IPS-20b (cell line): ENCODE measurements around the gene ZNF883.
A peak's percentile ranks its signal among the peaks of the same experiment; 100 is the strongest.
"Not testable (repeated sequence)": the region's sequence is repeated elsewhere in the genome, so short reads cannot be mapped to it uniquely, and the experiment has no call there.

Experiments
- H3K27ac ChIP-seq: one replicate; pipeline ENCODE4 v1.5.1; 2013; ENCODE audit warnings: low read length
- H3K27me3 ChIP-seq: 2 replicates; pipeline ENCODE4 v1.6.1; 2013; ENCODE audit warnings: mild to moderate bottlenecking, low read length, inconsistent platforms; ENCODE audit not compliant: insufficient read depth
- H3K36me3 ChIP-seq: 2 replicates; pipeline ENCODE4 v1.6.1; 2013; ENCODE audit warnings: low read depth, mild to moderate bottlenecking, inconsistent platforms, low read length, moderate library complexity; ENCODE audit not compliant: insufficient read depth
- H3K4me1 ChIP-seq: 2 replicates; pipeline ENCODE4 v1.6.1; 2013; ENCODE audit warnings: mild to moderate bottlenecking, control low read depth, inconsistent platforms, low read length, moderate library complexity; ENCODE audit not compliant: insufficient read depth
- H3K4me3 ChIP-seq: 2 replicates; pipeline ENCODE4 v1.5.1; 2013; ENCODE audit warnings: mild to moderate bottlenecking, low read length, inconsistent platforms
- H3K9ac ChIP-seq: 2 replicates; pipeline ENCODE4 v1.6.1; 2013; ENCODE audit warnings: low read depth, mild to moderate bottlenecking, inconsistent platforms, low read length, moderate library complexity
- H3K9me3 ChIP-seq: 2 replicates; pipeline ENCODE4 v1.6.1; 2013; ENCODE audit warnings: mild to moderate bottlenecking, low read depth, low read length, inconsistent platforms; ENCODE audit not compliant: insufficient read depth

Gene ZNF883

DNA sequence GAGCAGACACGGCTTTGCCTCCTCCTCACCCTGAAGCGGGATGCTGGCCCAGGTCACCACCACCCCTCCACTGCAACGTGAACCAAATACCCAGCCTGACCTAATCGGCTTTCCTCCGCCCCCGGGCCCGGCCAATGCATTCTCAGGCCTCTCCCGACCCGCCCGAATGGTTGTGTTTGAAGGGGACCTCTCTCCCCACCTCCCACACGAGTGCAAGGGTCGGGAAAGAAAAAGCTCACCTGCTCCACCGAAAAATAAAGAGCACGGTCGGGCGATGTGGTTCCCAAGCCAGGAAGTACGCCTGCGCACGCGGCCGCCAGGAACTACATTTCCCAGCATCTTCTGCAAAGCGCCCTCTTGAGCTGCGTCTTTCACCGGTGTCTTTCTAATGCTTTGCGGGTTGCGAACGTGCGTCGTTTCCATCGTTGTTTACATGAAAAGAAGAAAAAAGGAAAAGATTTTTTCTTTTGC is at the start of gene ZNF883:
ZNF883 (minus strand) TSS at position 282 of the 471 bp plus-strand sequence.
- H3K36me3 ChIP-seq = peaks cover 10% of the 10 kb centered on the region; the same call in 1 of the 2 replicates
- no peaks in the 10 kb centered on the region for H3K4me1 ChIP-seq
- H3K27me3 ChIP-seq = no peaks in the 10 kb centered on the region
- peak within 1 kb of the TSS; percentile 70; the same call in 1 of the 2 replicates for H3K9ac ChIP-seq
- no peak within 1 kb of the TSS for H3K27ac ChIP-seq
- H3K4me3 ChIP-seq = peak within 1 kb of the TSS; percentile 81
- peaks cover 25% of the 10 kb centered on the region; the same call in 1 of the 2 replicates for H3K9me3 ChIP-seq

DNA sequence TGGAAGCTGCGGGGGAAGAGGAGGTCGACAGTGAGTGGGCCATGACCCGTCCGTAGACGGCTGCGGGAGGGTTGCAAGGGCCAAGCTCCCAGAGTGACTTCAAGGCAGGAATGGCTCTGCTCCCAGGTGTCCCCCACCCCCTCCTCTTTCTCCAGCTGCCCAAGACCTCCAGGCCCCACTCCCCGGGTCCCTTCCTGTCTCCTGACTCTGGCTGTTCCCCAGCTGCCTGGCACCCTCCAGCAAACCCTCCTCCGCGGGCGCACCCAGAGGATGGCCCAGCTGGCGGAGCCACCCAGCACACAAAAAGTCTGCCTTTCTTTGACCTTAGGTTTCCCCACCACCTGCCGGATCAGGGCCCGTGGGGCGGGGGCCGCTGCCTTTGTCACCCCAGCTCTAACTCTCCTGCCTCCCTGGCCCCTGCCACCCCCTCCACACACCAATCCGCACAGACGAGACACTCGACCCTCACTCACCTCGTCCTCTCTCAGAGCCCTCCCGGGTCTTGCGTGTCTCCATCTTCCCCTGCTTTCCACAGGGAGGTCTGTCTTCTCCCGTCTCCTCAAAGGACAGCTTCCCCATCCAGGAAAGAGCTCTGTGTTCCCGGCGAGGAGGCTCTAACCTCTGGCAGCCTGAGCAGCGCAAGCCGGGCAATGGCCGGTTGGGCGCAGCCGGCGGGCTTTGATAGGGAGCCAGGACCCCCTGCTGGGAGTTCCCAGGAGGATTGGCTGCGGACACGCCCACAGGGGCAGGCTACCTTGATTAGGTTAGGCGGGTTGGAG is 49.3 kb upstream of the ZNF883 start:
- not testable (repeated sequence) for H3K9ac ChIP-seq, H3K27ac ChIP-seq, H3K36me3 ChIP-seq, H3K4me3 ChIP-seq, H3K4me1 ChIP-seq
- Histone ChIP-seq H3K9me3 (peaks cover 12% of the 10 kb centered on the region), H3K27me3 (peaks cover 53% of the 10 kb centered on the region; the same call in 1 of the 2 replicates)

DNA sequence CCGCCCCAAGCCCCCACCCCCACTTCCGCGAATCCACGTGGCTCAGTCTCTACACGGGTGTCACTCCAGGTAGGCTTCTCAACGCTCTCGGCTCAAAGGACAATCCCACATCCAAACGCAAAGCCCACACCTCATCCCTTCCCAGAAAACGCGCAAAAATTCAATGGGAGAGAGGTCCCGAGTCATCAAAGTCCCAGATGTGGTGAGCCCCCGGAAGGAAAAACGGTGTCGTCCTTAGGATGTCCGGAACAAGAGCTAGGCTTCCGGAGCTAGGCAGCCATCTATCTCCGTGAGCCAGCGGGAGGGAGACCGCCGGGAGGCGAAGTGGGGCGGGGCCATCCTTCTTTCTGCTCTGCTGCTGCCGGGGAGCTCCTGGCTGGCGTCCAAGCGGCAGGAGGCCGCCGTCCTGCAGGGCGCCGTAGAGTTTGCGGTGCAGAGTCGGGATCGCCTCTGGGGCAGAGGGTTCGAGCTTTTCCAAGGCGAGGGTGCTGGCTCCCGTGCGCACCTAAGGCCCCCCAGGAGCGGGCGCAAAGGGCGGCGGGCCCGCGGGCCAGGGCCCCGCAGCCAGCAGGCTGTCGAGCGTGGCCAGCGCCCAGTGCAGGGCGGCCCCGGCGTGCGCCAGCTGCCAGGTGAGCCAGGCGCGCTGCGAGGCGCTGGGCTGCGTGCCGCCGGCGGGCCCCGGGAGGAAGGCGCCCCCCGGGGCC is 47.7 kb upstream of the ZNF883 start:
- Histone ChIP-seq H3K27me3 (peaks cover 53% of the 10 kb centered on the region; the same call in 1 of the 2 replicates), H3K9me3 (peaks cover 16% of the 10 kb centered on the region)
- H3K36me3 ChIP-seq, H3K4me3 ChIP-seq, H3K9ac ChIP-seq, H3K27ac ChIP-seq, H3K4me1 ChIP-seq: not testable (repeated sequence)

DNA sequence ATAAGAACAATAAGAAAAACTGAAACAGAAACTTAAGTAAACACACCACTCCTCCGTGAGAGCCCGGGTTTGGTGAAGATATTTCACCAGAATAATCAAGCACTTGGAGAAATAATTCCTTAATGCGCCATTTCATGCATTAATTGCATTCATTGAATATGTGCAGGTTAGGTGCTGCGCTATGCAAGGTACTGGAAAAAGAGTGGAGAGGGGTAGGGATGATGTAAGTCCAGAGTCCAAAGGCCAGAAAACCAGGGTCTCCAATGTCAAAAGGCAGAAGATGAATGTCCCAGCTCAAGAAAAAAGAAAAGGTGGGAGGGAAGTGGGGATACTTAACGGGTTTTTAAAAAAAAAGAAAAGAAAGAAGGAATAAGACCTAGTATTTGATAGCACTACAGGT is 45.2 kb upstream of the ZNF883 start:
- Histone ChIP-seq H3K9ac (no peak overlapping the region), H3K4me3 (peak overlapping the region; percentile 93), H3K36me3 (no peaks in the 10 kb centered on the region; the same call in 1 of the 2 replicates), H3K27me3 (peaks cover 41% of the 10 kb centered on the region; the same call in 1 of the 2 replicates), H3K9me3 (peaks cover 41% of the 10 kb centered on the region), H3K4me1 (peaks cover 5% of the 10 kb centered on the region; the same call in 1 of the 2 replicates), H3K27ac (no peak overlapping the region)

DNA sequence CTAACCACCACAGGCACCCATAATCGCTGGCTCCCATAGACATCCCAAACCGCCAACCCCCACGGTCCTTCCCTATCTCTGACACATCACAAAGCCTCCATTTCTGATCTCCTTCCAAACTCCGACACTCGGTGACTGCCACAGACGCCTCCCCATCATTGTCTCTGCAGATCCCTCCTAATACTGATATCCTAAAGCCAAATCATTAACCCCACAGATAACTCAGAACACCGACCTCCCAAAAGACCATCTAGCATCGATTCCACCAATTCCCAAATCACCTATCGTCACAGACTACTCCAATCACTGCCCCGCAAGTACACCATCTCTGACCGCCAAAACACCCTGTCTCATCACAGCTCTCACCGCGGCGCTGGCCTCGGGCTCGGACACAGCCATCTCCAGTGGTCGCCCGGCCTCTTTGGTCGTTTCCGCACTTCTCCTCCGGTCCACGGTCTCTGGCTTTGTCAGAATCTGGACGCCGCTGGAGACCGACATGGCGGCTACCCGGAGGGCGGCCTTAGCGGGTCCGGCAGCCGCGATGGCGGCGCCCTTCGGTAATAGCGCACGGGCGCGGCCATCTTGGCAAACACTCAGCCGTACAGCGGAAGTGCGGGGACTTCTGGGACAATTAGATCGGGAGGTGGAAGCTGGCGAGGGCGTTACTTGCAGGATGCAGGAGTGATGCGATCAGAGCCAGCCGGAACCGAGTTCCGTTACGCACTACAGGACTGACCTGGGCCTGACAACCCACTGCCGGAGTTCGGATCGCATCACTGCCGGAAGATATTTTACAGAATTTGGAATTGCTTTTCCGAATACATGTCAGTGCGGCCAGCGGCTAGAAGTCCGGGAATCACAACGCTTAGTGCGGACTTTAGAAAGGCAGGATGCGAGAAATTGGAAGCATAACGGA is 44.5 kb upstream of the ZNF883 start, which contains the start of gene ZFP37:
ZFP37 (minus strand) TSS at position 534 of the 916 bp plus-strand sequence; CDS start at position 498, 36 bp downstream.
- Histone ChIP-seq H3K4me3 (peak within 1 kb of the TSS; percentile 93), H3K9ac (peak within 1 kb of the TSS; percentile 90), H3K36me3 (no peaks in the 10 kb centered on the region; the same call in 1 of the 2 replicates), H3K9me3 (peaks cover 49% of the 10 kb centered on the region), H3K4me1 (peaks cover 5% of the 10 kb centered on the region; the same call in 1 of the 2 replicates), H3K27ac (no peak within 1 kb of the TSS), H3K27me3 (peaks cover 34% of the 10 kb centered on the region; the same call in 1 of the 2 replicates)

DNA sequence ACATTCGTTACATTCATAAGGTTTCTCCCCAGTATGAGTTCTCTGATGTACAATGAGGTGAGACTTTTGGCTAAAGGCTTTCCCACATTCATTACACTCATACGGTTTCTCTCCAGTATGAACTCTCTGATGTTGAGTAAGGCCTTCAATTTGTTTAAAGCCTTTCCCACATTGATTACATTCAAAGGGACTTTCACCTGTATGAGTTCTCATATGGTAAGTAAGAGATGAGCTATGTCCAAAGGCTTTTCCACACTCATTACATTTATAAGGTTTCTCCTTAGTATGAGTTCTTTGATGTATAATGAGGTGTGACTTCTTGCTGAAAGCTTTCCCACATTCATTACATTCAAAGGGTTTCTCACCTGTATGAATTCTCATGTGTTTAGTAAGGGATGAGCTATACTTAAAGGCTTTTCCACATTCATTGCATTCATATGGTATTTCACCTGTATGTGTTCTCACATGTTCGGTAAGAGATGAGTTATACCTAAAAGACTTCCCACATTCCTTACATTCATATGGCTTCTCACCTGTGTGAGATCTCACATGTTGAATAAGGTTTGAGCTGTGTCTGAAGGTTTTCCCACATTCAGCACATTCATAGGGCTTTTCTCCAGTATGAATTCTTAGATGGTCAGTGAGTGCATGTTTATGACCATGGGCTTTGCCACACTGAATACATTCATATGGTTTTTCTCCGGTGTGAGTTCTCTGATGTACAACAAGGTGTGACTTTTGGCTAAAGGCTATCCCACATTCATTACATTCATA is 31.1 kb upstream of the ZNF883 start:
- peaks cover 95% of the 10 kb centered on the region for H3K9me3 ChIP-seq
- no peak overlapping the region for H3K9ac ChIP-seq
- no peak overlapping the region for H3K27ac ChIP-seq

DNA sequence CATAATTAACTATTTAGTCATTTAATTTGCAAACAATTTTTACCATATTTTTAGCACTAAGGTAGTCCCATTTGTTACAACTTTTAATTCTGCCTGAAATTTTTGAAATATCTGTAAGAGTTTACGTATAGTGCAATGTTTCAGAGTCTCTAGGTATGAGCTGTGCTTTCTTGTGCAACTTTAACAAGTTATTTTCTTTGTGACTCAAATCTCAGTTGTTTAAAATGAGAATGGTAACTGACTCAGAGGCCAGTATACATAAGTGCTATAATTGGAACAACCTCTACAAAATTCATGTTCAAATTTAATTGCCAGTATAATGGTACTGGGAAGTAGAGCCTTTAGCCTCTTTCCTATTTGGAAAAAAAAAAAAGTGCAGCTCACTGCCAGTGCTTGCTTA is 14.2 kb upstream of the ZNF883 start:
- no peaks in the 10 kb centered on the region for H3K4me1 ChIP-seq
- no peaks in the 10 kb centered on the region for H3K36me3 ChIP-seq
- H3K27ac ChIP-seq = no peak overlapping the region
- no peaks in the 10 kb centered on the region for H3K27me3 ChIP-seq
- H3K9ac ChIP-seq = no peak overlapping the region
- H3K4me3 ChIP-seq = no peak overlapping the region
- H3K9me3 ChIP-seq = peaks cover 81% of the 10 kb centered on the region

More for the DNA sequence above, 31.1 kb upstream of the ZNF883 start:
- peaks cover 61% of the 10 kb centered on the region for H3K36me3 ChIP-seq
- no peaks in the 10 kb centered on the region for H3K27me3 ChIP-seq
- no peak overlapping the region for H3K4me3 ChIP-seq
- H3K4me1 ChIP-seq = no peaks in the 10 kb centered on the region

DNA sequence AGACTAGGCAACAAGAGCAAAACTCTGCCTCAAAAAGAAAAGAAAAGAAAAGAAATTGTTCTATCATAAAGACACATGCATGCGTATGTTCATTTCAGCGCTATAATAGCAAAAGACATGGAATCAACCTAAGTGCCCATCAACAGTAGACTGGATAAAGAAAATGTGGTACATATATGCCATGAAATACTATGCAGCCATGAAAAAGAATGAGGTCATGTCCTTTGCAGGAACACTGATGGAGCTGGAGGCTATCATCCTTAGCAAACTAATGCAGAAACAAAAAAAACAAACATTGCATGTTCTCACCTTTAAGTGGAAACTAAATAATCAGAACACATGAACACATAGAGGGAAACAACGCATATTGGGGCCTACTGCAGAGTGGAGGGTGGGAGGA is 6.3 kb upstream of the ZNF883 start:
- Histone ChIP-seq H3K27me3 (no peaks in the 10 kb centered on the region), H3K36me3 (no peaks in the 10 kb centered on the region), H3K9ac (no peak overlapping the region), H3K4me1 (no peaks in the 10 kb centered on the region), H3K9me3 (peaks cover 49% of the 10 kb centered on the region), H3K4me3 (no peak overlapping the region), H3K27ac (no peak overlapping the region)

DNA sequence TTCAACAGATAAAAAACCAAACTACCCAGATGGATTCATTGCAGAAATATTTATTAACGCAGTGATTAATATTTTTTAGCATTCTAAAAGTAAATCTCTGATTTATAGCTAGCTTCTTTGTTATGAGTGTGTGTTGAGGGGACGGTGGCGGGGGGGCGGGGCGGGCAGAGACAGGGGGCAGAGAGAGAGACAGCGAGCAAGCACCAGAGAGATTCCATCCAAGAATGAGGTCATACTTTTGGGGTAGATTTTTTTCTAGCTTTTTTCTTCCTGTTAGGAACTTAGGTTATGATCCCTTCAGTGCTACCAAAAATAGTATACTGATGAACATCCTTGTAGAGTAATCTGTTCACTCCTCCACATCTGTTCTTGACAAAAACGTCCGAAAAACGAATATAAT is 500 bp upstream of the ZNF883 start:
- H3K36me3 ChIP-seq = peaks cover 9% of the 10 kb centered on the region; the same call in 1 of the 2 replicates
- no peaks in the 10 kb centered on the region for H3K4me1 ChIP-seq
- peak overlapping the region; percentile 70; the same call in 1 of the 2 replicates for H3K9ac ChIP-seq
- peaks cover 25% of the 10 kb centered on the region; the same call in 1 of the 2 replicates for H3K9me3 ChIP-seq
- H3K4me3 ChIP-seq = peak overlapping the region; percentile 81; the same call in 1 of the 2 replicates
- no peaks in the 10 kb centered on the region for H3K27me3 ChIP-seq
- no peak overlapping the region for H3K27ac ChIP-seq

DNA sequence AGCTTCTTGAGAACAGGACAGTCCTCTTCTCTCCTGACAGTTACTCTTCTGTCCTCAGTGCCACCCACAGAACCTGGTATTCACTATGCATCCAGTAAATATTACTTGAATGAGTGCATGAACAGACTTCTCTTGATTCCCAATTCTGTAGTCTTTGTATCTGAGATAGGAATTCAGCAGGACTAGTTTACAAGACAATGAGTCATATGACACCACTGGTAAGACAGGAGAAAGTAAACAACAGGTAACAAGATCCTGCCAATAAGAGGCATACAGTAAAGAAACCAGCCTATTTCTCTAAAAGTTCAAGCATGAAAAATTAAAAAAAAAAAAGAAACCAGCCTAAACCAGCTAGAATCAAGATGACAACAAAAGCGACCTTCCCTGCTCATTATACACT is 6.2 kb downstream of the ZNF883 start:
- Histone ChIP-seq H3K27ac (no peak overlapping the region), H3K4me1 (0 out of 2 replicates have a peak, but pooled peaks cover 3% of the 10 kb centered on the region), H3K36me3 (peaks cover 35% of the 10 kb centered on the region; the same call in 1 of the 2 replicates), H3K27me3 (no peaks in the 10 kb centered on the region), H3K9ac (no peak overlapping the region), H3K4me3 (peak overlapping the region; percentile 21; the same call in 1 of the 2 replicates), H3K9me3 (peaks cover 66% of the 10 kb centered on the region)
